Spinal cord (tissue), 10 donors: Measurements from ENCODE around the gene PLBD2. TPM values are rescaled to one million over a fixed set of nuclear protein-coding genes. Genes with fewer than 3 reads are reported as not detected.

Experiments used
- DNase-seq, 6 donors: peaks; one replicate each; pipeline versions ENCODE4 v3.0.0 to v3.0.0-alpha.2; 2013 to 2015; ENCODE audit warnings: low spot score in 6 of 6, low read depth in 4 of 6
- H3K27ac ChIP-seq: one replicate; pipeline ENCODE4 v1.5.1; 2013; ENCODE audit warnings: low read depth, low read length, control low read depth
- H3K27me3 ChIP-seq: one replicate; pipeline ENCODE4 v1.6.1; 2013; ENCODE audit warnings: low read length; ENCODE audit not compliant: control insufficient read depth, insufficient read depth
- H3K36me3 ChIP-seq: one replicate; pipeline ENCODE4 v1.6.1; 2013; ENCODE audit warnings: low read length; ENCODE audit not compliant: control insufficient read depth, insufficient read depth
- H3K4me1 ChIP-seq: one replicate; pipeline ENCODE4 v1.6.1; 2013; ENCODE audit warnings: low read length; ENCODE audit not compliant: control insufficient read depth, insufficient read depth
- H3K4me3 ChIP-seq: one replicate; pipeline ENCODE4 v1.5.1; 2013; ENCODE audit warnings: low read depth, low read length, control low read depth
- H3K9me3 ChIP-seq: one replicate; pipeline ENCODE4 v1.6.1; 2013; ENCODE audit warnings: low read length; ENCODE audit not compliant: control insufficient read depth, insufficient read depth
- WGBS: methylation state at CpG from one replicate; pipeline ENCODE4 v1.1.5; 2013; ENCODE audit warnings: missing lambda C conversion rate; ENCODE audit not compliant: insufficient coverage; 5-methylcytosine and 5-hydroxymethylcytosine counted together
- polyA plus RNA-seq, 2 donors: library from polyadenylated mRNA; unstranded; fragments of 120-200 nt; gene quantifications; one replicate each; pipeline ENCODE4 v1.2.1, GENCODE V29; 2013; ENCODE audit not compliant: insufficient read length in 2 of 2
- total RNA-seq, 2 donors: library from RNA; depleted of rRNA in 1 of 2; stranded (reverse); fragments of 120-200 nt in 1 of 2; fragments of >200 nt in 1 of 2; gene quantifications; one replicate each; pipeline versions ENCODE4 v1.2.3 to v1.2.4, GENCODE V29; 2013 to 2014
- donor health status: healthy.

PLBD2 gene
- total and polyA plus RNA-seq, 4 donors = 13.2 to 50.1 (median 36.7) TPM

GRCh38 chr12:113391650-113392337 lies 33.4 kb downstream of the PLBD2 start:
- Histone ChIP-seq H3K4me1 (peaks cover 2% of the 10 kb centered on the region), H3K27me3 (no peaks in the 10 kb centered on the region), H3K27ac (no peak overlapping the region), H3K9me3 (no peaks in the 10 kb centered on the region), H3K36me3 (peaks cover 49% of the 10 kb centered on the region), H3K4me3 (no peak overlapping the region)
- WGBS = 91% methylated on average over 6 of the region's 9 CpGs
- DNase-seq = no peak

GRCh38 chr12:113392520-113392919 lies 34.1 kb downstream of the PLBD2 start:
- Histone ChIP-seq H3K9me3 (no peaks in the 10 kb centered on the region), H3K4me3 (no peak overlapping the region), H3K36me3 (peaks cover 41% of the 10 kb centered on the region), H3K27me3 (no peaks in the 10 kb centered on the region), H3K27ac (no peak overlapping the region), H3K4me1 (peaks cover 9% of the 10 kb centered on the region)
- WGBS = 85% methylated on average over 7 of the region's 7 CpGs
- DNase-seq = no peak

GRCh38 chr12:113392988-113393579 lies 34.7 kb downstream of the PLBD2 start:
- H3K4me3 ChIP-seq = no peak overlapping the region
- H3K4me1 ChIP-seq = peaks cover 9% of the 10 kb centered on the region
- no peaks in the 10 kb centered on the region for H3K9me3 ChIP-seq
- DNase-seq = no peak
- H3K27me3 ChIP-seq = no peaks in the 10 kb centered on the region
- no peak overlapping the region for H3K27ac ChIP-seq
- 60% methylated on average over 16 of the region's 17 CpGs for WGBS
- H3K36me3 ChIP-seq = peaks cover 36% of the 10 kb centered on the region

GRCh38 chr12:113393749-113394148 lies 35.4 kb downstream of the PLBD2 start:
- Histone ChIP-seq H3K4me1 (peaks cover 9% of the 10 kb centered on the region), H3K27me3 (no peaks in the 10 kb centered on the region), H3K36me3 (peaks cover 29% of the 10 kb centered on the region), H3K9me3 (no peaks in the 10 kb centered on the region), H3K4me3 (no peak overlapping the region), H3K27ac (no peak overlapping the region)
- 96% methylated on average over 3 of the region's 5 CpGs for WGBS
- DNase-seq = no peak

GRCh38 chr12:113395119-113395518 lies 36.7 kb downstream of the PLBD2 start:
- H3K4me1 ChIP-seq = peaks cover 9% of the 10 kb centered on the region
- no peak overlapping the region for H3K4me3 ChIP-seq
- 88% methylated on average over 5 of the region's 5 CpGs for WGBS
- DNase-seq = no peak
- no peaks in the 10 kb centered on the region for H3K9me3 ChIP-seq
- H3K27ac ChIP-seq = no peak overlapping the region
- no peaks in the 10 kb centered on the region for H3K27me3 ChIP-seq
- peaks cover 15% of the 10 kb centered on the region for H3K36me3 ChIP-seq

- no peaks in the 10 kb centered on the region for H3K9me3 ChIP-seq
- no peaks in the 10 kb centered on the region for H3K27me3 ChIP-seq
- no peak for DNase-seq
- peaks cover 9% of the 10 kb centered on the region for H3K36me3 ChIP-seq
- H3K4me3 ChIP-seq = no peak overlapping the region
- no peak overlapping the region for H3K27ac ChIP-seq
- H3K4me1 ChIP-seq = peaks cover 9% of the 10 kb centered on the region
Observed at GRCh38 chr12:113396200-113396599, 37.8 kb downstream of the PLBD2 start.

GRCh38 chr12:113396828-113397496 lies 38.6 kb downstream of the PLBD2 start:
- DNase-seq = no peak
- no peaks in the 10 kb centered on the region for H3K9me3 ChIP-seq
- no peaks in the 10 kb centered on the region for H3K27me3 ChIP-seq
- whole genome bisulfite sequencing = 37% methylated on average over 8 of the region's 16 CpGs
- peaks cover 9% of the 10 kb centered on the region for H3K4me1 ChIP-seq
- H3K36me3 ChIP-seq = peaks cover 9% of the 10 kb centered on the region
- no peak overlapping the region for H3K4me3 ChIP-seq
- H3K27ac ChIP-seq = no peak overlapping the region

- WGBS = 34% methylated on average over 3 of the region's 10 CpGs
- no peak for DNase-seq
- Histone ChIP-seq H3K27me3 (no peaks in the 10 kb centered on the region), H3K27ac (no peak overlapping the region), H3K36me3 (peaks cover 8% of the 10 kb centered on the region), H3K4me1 (peaks cover 9% of the 10 kb centered on the region), H3K4me3 (no peak overlapping the region), H3K9me3 (no peaks in the 10 kb centered on the region)
Observed at GRCh38 chr12:113397497-113398197, 39.3 kb downstream of the PLBD2 start.

- peaks cover 11% of the 10 kb centered on the region for H3K4me1 ChIP-seq
- H3K36me3 ChIP-seq = peaks cover 3% of the 10 kb centered on the region
- WGBS = 87% methylated on average over 19 of the region's 26 CpGs
- H3K4me3 ChIP-seq = no peak overlapping the region
- no peak overlapping the region for H3K27ac ChIP-seq
- no peaks in the 10 kb centered on the region for H3K9me3 ChIP-seq
- no peaks in the 10 kb centered on the region for H3K27me3 ChIP-seq
- no peak for DNase-seq
Observed at GRCh38 chr12:113398346-113399290, 40.2 kb downstream of the PLBD2 start.
